GM18909 (cell line): Measurements from ENCODE around the gene CCL17.
"Not testable (repeated sequence)": the region's sequence is repeated elsewhere in the genome, so short reads cannot be mapped to it uniquely, and the experiment has no call there.

Experiments used
- ATAC-seq: cut with Tn5 transposase; IDR thresholded peaks from one replicate; pipeline ENCODE4 v1.9.1; 2021; ENCODE audit warnings: mild to moderate bottlenecking; ENCODE audit not compliant: unreplicated experiment, poor library complexity

CCL17 gene

DNA sequence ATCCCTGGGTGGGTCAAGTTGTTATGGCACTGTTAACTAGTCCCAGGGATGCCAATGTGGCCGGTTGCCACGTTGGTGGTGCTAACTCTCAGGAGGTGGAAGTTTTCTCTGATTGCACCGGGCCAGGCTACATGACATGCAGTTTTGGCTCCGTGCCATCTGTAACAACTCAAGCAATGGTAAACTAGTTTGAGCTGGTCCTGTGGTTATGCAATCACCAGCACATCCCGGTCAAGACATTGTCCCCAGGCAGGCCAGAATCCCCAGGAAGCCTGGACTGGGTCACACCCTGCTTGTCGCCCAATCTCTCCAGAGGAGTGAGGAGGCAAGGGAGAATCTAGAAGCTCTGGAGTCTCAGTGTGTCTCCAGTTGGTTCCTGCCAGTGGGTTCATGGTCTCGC, 10.1 kb upstream of the CCL17 start:
- no peak for ATAC-seq

DNA sequence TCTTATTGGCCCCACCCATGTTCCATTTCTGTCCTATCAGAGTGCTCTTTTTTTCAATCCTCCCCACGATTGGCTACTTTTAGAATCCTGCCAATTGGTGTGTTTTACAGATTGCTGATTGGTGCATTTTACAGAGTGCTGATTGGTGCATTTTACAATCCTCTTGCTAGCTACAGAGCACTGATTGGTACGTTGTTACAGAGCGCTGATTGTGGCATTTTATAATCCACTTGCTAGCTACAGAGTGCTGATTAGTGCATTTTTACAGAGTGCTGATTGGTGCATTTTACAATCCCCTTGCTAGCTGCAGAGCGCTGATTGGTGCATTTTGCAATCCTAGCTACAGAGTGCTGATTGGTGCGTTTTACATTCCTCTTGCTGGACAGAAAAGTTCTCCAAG, 9.5 kb upstream of the CCL17 start:
- ATAC-seq: no peak

DNA sequence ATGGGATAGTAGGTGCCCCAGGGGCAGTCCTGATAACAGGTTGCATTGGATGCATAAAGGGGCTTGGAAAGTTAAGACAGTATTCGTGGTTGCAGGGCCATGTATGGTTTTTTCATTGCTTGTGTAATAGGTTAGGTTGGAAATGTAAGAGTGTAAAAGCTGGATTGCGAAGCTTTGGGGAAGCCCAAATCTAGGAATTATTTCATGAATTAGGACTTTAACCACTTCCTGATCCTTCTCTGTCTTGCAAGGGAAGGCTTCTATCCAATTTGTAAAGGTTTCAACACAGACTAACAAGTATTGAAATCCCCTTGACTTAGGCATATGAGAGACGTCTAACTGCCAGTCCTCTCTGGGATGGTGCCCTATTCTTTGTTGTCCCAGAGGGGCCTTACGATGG, 7.8 kb upstream of the CCL17 start:
- no peak for ATAC-seq

DNA sequence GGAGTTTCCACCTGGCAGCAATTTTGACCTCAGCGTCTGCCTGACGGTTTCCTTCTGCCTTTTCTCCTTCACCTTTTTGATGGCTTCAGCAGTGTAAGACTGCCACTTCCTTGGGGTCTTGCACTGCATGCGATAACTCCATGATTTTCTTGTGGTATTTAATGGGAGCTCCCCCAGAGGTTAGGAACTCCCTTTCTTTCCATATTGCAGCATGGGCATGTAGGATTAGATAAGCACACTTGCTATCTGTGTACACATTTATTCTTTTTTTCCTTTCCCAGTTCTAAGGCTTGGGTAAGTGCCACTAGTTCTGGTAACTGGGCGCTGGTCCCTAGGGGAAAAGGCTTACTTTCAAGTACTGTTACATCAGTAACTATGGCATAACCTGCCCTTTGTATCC, 7.1 kb upstream of the CCL17 start:
- ATAC-seq: not testable (repeated sequence)

DNA sequence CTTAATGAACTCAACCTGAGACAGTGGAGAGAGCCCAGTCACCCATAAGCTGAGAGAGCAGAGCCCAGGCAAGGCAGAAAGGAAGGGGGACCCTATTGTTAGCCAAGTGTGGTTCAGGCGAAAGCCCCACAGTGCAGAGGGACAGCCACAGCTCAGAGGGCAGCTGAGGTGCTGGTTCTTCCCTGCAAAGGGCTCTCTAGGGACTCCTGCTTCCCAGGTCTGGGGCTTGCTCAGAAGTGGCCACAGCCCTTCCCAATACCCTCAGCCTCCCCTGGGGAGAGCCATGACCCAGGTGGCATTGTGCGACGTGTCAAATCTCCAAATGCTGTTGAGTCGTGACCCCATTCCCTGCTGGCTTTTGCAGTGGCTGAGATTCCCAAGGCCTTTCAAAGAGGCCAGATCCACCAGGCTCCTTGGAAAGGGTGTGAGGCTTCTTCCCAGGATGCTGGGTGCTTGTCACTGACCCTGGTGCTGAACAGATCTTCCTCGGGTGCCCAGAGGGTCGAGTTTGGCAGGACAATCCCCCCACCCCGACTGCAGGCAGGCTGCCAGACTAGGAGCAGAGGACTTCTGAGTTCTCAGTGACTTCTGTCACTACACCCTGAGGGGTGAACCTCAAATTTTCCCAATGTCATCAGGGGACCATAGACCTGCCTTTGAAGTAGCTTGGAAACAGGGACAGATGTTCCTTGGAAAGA, 2.5 kb upstream of the CCL17 start:
- no peak for ATAC-seq

DNA sequence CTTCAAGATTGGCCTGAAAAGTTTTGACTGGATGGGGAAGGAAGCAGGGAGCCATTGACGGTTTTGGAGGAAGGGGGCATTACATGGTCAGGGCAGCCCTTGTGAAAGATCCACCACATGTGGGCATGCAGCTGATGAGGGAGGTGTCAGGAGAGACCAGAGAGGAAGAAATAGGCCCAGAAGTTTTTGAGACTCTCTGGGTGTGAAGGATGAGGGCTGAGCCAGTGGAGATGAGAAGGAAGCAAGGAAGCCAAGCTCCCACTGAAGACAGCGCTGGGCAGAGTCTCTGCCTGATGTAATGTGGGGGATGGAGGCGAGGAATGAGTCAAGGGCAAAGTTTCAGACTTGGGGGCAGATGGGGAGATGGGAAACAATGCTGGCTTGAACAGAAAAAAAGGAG, 530 bp downstream of the CCL17 start:
- no peak for ATAC-seq

DNA sequence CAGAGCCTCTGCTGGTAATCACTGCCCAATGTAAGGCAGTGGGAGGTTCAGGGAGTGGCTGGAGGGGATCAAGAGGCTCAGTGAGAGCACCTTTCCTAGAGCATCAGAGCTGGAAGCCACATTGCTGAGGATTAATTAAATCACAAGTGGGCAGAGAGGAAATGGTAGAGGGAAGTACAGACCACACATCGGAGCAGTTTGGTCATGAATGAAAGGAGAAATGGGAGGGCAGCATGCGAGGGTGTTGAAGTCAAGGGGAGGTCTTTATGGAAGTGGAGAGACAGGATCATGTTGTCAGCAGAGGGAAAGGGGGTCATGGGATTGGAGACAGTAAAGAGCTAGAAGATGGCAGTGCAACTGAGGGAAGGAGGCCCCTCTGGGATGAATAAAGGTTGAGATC, 2.3 kb downstream of the CCL17 start:
- ATAC-seq: no peak

DNA sequence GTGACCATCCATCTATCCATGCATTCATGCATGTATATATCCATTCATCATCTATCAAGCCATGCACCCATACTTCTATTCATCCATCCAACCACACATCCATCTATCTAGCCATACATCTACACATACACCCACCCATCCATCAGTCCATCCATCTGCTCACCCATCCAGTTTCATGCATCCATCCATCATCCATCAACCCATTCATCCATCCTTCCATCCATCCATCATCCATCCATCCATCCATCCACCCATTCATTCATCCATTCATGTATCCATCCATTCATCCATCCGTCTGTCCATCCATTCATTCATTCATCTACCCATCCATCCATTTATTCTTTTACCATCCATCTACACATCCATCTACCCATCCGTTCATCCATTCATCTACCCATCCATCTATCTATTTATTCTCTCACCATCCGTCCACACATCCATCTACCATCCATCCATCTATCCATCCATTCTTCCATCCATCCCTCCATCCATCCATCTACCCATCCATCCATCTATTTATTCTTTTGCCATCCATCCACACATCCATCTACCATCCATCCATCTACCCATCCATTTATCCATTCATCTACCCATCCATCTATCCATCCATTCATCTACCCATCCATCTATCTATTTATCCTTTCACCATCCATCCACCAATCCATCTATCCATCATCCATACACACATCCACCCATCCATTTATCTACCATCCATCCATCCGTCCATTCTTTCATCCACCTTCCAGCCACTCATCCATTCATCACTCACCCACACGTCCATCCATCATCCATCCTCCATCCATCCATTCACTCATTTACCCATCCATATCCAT, 3.2 kb downstream of the CCL17 start:
- ATAC-seq: no peak

DNA sequence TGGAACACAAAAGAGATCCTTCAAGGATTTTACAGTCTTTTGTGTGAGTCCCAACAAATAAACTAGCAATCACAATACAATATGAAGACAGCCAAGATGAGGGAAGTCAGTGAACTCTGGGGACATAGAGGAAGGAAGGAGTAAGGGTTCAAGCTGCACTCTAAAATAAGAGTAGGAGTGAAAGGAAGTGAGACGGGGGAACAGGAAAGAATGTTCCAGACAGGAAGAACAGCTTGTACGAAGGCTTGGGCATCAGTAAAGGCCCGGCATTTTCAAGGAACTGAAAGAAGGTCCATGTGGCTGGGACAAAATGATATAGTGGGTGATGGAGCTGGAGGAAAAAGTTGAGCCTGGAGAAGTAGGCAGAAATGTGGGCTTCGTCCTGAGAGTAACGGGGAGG, 4.5 kb downstream of the CCL17 start:
- no peak for ATAC-seq

DNA sequence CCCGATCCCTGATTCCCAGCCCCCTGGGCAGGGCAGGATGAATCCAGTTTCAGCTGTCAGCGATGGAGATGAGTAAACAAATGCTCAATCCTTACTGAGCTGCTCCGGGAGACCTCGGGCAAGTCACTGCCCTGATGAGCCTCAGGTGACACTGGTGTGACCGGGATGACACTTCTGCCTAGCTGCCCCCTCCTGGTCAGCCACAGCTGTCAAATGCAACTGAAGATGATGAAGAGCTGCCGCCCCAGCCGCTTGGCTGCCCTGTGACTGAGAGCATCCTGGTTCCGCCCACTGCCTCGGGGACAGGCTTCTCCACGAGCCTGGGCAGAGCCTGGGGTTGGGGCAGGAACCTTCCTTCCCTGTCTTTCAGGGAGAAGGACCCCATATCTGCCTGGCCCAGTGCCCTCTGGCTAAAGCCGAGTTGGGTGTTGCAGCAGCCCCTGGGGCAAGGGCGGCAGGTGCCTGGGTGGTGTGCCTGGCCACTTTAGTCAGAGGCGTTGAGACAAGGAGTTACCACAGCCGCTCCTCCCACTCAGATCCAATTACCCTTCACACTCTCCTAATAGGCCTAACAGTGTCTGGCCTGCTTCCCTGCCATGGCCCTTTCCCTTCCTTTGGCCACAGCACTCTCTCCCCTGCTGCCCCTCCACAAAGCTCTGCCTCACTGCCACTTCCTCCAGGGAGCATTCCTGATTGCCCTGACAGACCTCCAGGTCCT, 5.5 kb downstream of the CCL17 start:
- no peak for ATAC-seq

DNA sequence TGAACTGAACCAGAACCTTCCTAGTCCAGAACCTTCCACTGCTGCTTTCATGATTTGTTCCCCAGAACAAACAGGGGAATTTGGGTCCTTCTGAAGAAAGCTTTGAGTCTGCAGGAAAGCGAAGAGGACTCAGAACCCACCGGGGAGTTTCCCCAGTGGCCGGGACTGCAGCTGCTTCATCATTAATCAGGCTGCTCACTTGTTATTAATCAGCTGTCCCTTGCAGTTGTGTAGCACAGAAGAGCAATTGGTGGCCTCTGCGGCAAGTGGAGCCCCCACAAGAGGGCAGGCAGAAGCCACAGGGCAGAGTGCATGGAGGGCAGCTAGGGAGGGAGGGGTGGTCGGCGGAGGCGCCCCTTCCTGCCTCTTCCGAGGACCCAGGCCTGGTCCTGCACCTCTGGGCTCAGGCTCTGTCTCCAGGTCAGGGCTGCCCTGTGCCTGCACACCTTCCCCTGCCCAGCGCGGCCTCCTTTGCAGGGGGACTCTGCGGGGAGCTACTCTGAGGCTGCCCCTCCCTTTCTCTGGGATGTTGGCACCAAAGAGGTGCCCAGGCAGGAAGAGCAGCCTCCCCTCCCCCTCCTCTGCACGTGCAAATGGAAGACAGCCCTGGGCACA, 6.9 kb downstream of the CCL17 start:
- ATAC-seq: peak; percentile 40

DNA sequence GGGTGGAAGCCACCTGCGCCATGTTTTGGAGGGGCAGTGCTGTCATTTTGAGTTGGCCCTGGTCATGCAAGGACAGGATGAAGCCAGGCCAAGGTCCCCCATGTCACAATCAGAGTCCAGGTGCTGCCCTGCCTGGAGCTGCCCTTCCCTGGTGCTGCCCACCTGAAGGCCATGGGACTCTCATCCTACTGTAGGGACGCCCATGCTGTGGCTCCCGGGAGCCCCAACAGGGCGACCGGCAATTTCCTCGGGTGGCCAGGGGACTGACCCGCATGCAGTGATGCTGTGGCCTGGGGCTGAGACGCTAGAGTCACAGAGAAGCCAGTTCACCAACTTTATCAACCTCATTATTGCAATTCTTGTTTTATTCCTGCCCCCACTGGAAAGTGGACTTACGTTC, 8.0 kb downstream of the CCL17 start:
- ATAC-seq: no peak

DNA sequence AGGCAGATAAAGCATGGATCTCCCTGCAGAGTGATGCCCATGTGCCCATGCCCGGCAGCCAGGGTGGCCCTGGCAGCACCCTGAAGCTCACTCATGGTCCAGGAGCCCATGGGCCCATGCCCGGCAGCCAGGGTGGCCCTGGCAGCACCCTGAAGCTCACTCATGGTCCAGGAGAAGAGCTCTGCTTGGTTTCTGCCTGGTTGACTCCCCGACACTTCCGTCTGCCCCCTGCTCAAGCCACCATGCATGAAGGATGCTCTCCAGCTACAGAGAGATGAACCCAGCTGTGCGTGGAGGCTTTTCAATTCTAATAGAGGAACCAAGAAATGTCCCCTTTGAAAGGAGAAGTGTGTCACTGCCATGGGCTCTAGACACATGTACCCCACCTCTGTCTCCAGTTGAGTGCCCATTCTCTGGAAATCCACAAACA, 8.7 kb downstream of the CCL17 start:
- peak; percentile 61 for ATAC-seq

DNA sequence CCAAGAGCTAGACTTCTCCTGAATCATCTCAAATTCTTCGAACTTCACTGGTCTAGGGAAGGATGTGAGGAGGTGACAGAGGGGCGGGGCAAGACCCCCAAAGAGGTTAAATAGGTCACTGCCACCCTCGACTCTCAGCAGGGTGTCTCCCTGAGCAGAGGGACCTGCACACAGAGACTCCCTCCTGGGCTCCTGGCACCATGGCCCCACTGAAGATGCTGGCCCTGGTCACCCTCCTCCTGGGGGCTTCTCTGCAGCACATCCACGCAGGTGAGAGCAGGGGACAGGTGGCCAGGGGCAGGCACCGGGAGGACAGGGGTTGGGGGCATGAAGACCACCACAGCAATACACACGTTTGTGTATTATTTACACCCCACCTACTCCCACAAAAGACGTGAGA, 9.2 kb downstream of the CCL17 start:
- no peak for ATAC-seq

DNA sequence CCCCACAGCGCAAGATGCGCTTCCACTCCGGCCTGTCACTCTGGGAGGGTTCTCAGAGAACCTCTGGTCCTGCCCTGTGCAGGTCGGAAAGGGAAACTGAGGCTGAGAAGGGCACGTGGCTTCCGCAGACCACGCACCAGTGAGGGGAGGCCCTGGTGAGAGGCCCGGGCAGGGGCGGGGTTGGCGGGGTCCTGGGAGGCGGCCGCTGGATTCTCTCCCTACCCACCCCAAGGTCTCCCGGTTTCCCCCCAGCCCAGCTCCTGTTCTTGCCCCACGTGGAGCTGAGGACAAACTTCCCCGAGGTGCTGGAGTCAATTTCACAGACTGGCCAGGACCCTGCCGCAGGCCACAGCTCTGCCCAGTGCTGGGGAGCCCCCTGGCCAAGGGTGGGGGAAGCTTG, 11.5 kb downstream of the CCL17 start:
- ATAC-seq: no peak

DNA sequence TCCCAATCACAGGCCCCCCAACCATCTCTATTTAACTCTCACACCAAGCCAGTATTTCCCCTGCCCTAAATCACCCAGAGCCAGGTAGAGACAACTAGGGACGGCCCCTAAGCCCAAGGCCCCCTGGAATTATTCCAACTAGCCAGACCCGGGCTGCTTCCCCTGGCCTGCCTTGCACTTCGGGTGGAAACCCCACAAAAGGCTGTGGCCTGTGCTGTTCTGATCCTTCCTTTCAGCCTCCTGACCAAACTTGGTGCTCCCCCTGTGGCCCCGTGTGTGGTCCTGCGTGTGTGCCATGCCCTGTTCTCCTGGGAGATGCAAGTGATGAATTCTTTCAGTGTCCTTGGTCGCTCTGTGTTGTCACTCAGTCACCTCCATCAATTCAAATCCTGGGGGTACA, 14.9 kb downstream of the CCL17 start:
- no peak for ATAC-seq

DNA sequence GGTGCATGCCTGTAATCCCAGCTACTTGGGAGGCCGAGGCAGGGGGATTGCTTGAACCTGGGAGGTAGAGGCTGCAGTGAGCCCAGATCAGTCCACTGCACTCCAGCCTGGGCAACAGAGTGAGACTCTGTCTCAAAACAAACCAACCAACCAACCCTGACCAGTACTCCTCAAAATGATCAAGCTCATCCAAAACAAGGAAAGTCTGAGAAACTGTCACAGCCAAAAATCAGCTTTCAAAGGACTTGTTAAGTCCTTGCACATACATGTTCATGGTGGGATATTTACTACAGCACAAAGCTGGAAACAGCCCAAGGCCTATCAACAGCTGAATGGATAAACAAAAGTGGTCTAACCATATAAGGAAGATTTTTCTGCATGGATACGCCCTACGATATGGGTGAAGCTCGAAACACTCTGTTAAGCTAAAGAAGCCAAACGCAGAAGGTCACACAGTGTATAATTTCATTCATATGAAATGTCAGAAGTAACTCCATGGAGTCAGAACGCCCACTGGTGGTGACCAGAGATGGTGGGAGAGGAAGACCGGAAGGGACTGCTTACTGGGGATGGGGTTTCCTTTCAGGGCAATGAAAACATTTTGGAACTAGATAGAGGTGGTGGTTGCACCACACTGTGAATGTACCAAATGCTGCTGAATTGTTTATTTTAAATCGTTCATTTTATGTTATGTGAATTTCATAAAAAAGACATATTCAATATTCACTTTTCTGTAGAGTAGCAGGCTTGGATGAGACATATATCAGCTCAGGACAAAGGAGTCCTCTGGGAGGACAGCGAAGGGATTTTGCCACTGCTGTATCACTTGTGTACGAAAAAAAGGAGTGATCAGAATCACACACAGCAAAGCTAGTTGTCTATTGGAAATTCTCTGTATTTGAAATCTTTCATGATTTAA, 17.7 kb downstream of the CCL17 start:
- no peak for ATAC-seq

DNA sequence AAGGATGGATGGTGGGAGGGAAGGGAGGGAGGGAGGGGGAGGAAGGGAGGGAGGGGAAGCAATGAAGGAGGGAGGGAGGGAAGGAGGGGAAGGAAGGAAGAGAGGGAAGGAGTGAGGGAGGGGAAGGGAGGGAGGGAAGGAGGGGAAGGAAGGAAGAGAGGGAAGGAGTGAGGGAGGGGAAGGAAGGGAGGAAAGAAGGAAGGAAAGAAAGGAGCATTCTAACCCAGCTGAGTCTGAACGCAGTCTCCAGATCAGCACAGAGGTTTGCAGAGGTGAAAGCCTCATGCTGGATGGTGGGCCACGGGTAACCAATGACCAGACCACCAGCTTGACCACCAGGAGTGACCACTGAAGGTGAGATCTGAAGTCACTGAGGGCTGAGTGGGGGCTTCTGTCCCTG, 18.6 kb downstream of the CCL17 start:
- no peak for ATAC-seq

DNA sequence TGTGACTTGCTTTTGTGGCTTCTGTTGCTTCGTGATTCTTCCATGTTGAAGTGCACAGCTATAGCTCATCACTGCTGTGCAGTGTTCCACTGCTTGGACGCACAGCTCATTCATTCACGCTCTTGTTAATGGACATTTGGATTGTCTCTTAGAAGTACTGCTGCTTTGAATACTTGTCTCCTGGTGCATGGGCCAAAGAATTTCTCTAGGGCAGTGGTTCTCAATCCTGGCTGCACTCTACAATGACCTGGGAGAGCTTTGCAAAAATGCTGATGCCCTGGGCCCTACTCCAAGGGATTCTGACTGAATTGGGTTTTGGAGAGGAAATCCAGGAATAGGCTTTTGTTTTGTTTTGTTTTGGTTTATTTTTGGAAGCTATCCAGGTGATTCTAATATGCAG, 20.0 kb downstream of the CCL17 start:
- ATAC-seq: no peak

DNA sequence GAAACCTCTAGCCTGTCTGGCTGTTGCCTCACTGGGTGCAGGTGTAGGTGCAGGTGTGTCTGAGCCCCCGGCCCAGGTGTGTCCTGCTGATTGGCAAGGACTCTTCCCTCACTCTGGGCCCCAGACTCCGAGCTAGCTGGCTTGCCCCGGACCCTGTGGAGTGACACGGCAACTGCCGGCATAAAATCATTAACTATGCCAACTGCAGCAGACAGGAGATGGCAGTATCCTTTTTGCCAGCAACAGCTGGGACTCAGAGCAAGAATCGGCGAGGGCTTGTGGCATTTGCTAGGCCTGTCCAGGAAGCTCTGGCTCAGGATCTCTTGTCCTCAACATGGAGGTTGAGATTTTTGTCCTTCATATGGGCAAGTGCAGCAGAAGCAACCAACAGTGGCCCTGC, 21.8 kb downstream of the CCL17 start:
- no peak for ATAC-seq
